H9 (cell line): Measurements from ENCODE around the gene ATXN7. TPM values are rescaled to one million over a fixed set of nuclear protein-coding genes. Genes with fewer than 3 reads are reported as not detected.

Experiments used
- DNase-seq: peaks from one replicate; pipeline ENCODE4 v3.0.0-alpha.2; 2017
- H2AFZ ChIP-seq: one replicate; pipeline ENCODE4 v1.6.1; 2013; ENCODE audit warnings: mild to moderate bottlenecking, low read length, control low read depth, moderate library complexity
- H2AK5ac ChIP-seq: 2 replicates; pipeline ENCODE4 v1.6.1; 2013; ENCODE audit warnings: low read length, control low read depth, mixed read lengths; ENCODE audit not compliant: insufficient read length
- H2BK120ac ChIP-seq: one replicate; pipeline ENCODE4 v1.6.1; 2013; ENCODE audit warnings: low read depth, mild to moderate bottlenecking, low read length, control low read depth, inconsistent platforms; ENCODE audit not compliant: poor library complexity, severe bottlenecking
- H2BK12ac ChIP-seq: 2 replicates; pipeline ENCODE4 v1.6.1; 2013; ENCODE audit warnings: low read length, control low read depth, mixed read lengths, low read depth; ENCODE audit not compliant: insufficient read length
- H2BK15ac ChIP-seq: 2 replicates; pipeline ENCODE4 v1.6.1; 2013; ENCODE audit warnings: low read depth, low read length, control low read depth
- H2BK20ac ChIP-seq: one replicate; pipeline ENCODE4 v1.6.1; 2013; ENCODE audit warnings: low read depth, mild to moderate bottlenecking, low read length, control low read depth, inconsistent platforms; ENCODE audit not compliant: poor library complexity, severe bottlenecking
- H2BK5ac ChIP-seq: 2 replicates; pipeline ENCODE4 v1.6.1; 2013; ENCODE audit warnings: low read length, control low read depth, mixed read lengths; ENCODE audit not compliant: insufficient read length
- H3K14ac ChIP-seq: 2 replicates; pipeline ENCODE4 v1.6.1; 2013; ENCODE audit warnings: low read length, control low read depth; ENCODE audit not compliant: insufficient read depth
- H3K18ac ChIP-seq: 2 replicates; pipeline ENCODE4 v1.6.1; 2013; ENCODE audit warnings: low read depth, mild to moderate bottlenecking, mixed read lengths, low read length, control low read depth; ENCODE audit not compliant: insufficient read length
- H3K23ac ChIP-seq: 2 replicates; pipeline ENCODE4 v1.6.1; 2013; ENCODE audit warnings: low read length, control low read depth, mixed read lengths, low read depth; ENCODE audit not compliant: insufficient read length
- H3K23me2 ChIP-seq: 2 replicates; pipeline ENCODE4 v1.6.1; 2013; ENCODE audit warnings: low read depth, mild to moderate bottlenecking, mixed read lengths, low read length, control low read depth; ENCODE audit not compliant: insufficient read length, poor library complexity, severe bottlenecking
- H3K27ac ChIP-seq: 2 replicates; pipeline ENCODE4 v1.5.1; 2013; ENCODE audit warnings: low read length, control low read depth, mixed read lengths, low read depth; ENCODE audit not compliant: insufficient read length
- H3K27me3 ChIP-seq: 2 replicates; pipeline ENCODE4 v1.6.1; 2013; ENCODE audit warnings: low read length, control low read depth, inconsistent platforms; ENCODE audit not compliant: insufficient read depth
- H3K4ac ChIP-seq: 2 replicates; pipeline ENCODE4 v1.6.1; 2013; ENCODE audit warnings: low read depth, mild to moderate bottlenecking, control low read depth, inconsistent platforms, low read length, moderate library complexity
- H3K4me1 ChIP-seq: 2 replicates; pipeline ENCODE4 v1.6.1; 2013; ENCODE audit warnings: low read length, control low read depth, inconsistent platforms; ENCODE audit not compliant: insufficient read depth
- H3K4me2 ChIP-seq: 2 replicates; pipeline ENCODE4 v1.6.1; 2013; ENCODE audit warnings: low read length, control low read depth, mixed read lengths; ENCODE audit not compliant: insufficient read length, insufficient read depth
- H3K56ac ChIP-seq: 2 replicates; pipeline ENCODE4 v1.6.1; 2013; ENCODE audit warnings: low read depth, mild to moderate bottlenecking, mixed read lengths, low read length, control low read depth; ENCODE audit not compliant: insufficient read length
- H3K79me1 ChIP-seq: 2 replicates; pipeline ENCODE4 v1.6.1; 2013; ENCODE audit warnings: low read depth, mild to moderate bottlenecking, moderate library complexity, low read length, control low read depth, inconsistent platforms; ENCODE audit not compliant: insufficient read depth, poor library complexity, severe bottlenecking
- H3K79me2 ChIP-seq: 2 replicates; pipeline ENCODE4 v1.6.1; 2013; ENCODE audit warnings: low read length, control low read depth, inconsistent platforms; ENCODE audit not compliant: insufficient read depth
- H3K9ac ChIP-seq: 2 replicates; pipeline ENCODE4 v1.6.1; 2013; ENCODE audit warnings: low read length, control low read depth, mixed read lengths; ENCODE audit not compliant: insufficient read length; ENCODE audit errors: extremely low read depth
- H3K9me3 ChIP-seq: one replicate; pipeline ENCODE4 v1.6.1; 2013; ENCODE audit warnings: low read depth, low read length, inconsistent platforms; ENCODE audit not compliant: control insufficient read depth
- H3T11ph ChIP-seq: one replicate; pipeline ENCODE4 v1.6.1; 2013; ENCODE audit warnings: mild to moderate bottlenecking, low read length, control low read depth, inconsistent platforms
- H4K20me1 ChIP-seq: one replicate; pipeline ENCODE4 v1.6.1; 2013; ENCODE audit not compliant: control insufficient read depth, insufficient read length, insufficient read depth
- H4K5ac ChIP-seq: 2 replicates; pipeline ENCODE4 v1.6.1; 2013; ENCODE audit warnings: low read depth, mild to moderate bottlenecking, mixed read lengths, low read length, control low read depth; ENCODE audit not compliant: insufficient read length
- H4K8ac ChIP-seq: replicated peaks from 2 replicates; pipeline ENCODE4 v1.6.1; 2013; ENCODE audit warnings: low read length, control low read depth, mixed read lengths, low read depth; ENCODE audit not compliant: insufficient read length
- H4K91ac ChIP-seq: 2 replicates; pipeline ENCODE4 v1.6.1; 2013; ENCODE audit warnings: low read depth, mild to moderate bottlenecking, moderate library complexity, mixed read lengths, low read length, control low read depth; ENCODE audit not compliant: insufficient read length
- H3K27ac Mint-ChIP-seq, 3 experiments: 2 replicates in 2 of 3; 3 replicates in 1 of 3; pipeline ENCODE4 v1.8.0; 2020 to 2021; ENCODE audit warnings: mixed read lengths in 3 of 3, mild to moderate bottlenecking in 1 of 3, moderate library complexity in 1 of 3
- H3K27me3 Mint-ChIP-seq: 2 replicates; pipeline ENCODE4 v1.8.0; 2021; ENCODE audit warnings: low read depth, mild to moderate bottlenecking, moderate library complexity, mixed read lengths
- H3K36me3 Mint-ChIP-seq, 3 experiments: 2 replicates in 2 of 3; 3 replicates in 1 of 3; pipeline ENCODE4 v1.8.0; 2020 to 2021; ENCODE audit warnings: low read depth in 3 of 3, mixed read lengths in 3 of 3; ENCODE audit not compliant: insufficient read depth in 1 of 3
- H3K4me1 Mint-ChIP-seq, 2 experiments: 2 replicates each; pipeline ENCODE4 v1.8.0; 2020; ENCODE audit warnings: mixed read lengths in 2 of 2
- H3K4me3 Mint-ChIP-seq, 2 experiments: 2 replicates in 1 of 2; 3 replicates in 1 of 2; pipeline ENCODE4 v1.8.0; 2020 to 2021; ENCODE audit warnings: mild to moderate bottlenecking in 2 of 2, mixed read lengths in 2 of 2, moderate library complexity in 1 of 2
- H3K9me3 Mint-ChIP-seq, 2 experiments: 2 replicates in 1 of 2; 3 replicates in 1 of 2; pipeline ENCODE4 v1.8.0; 2020; ENCODE audit warnings: mild to moderate bottlenecking in 2 of 2, mixed read lengths in 2 of 2, moderate library complexity in 1 of 2
- CTCF ChIP-seq: fragments of 200-600 bp; sonication (generic); conservative IDR thresholded peaks from 3 replicates; pipeline ENCODE4 v1.8.0; 2021; ENCODE audit warnings: antibody characterized with exemption, mild to moderate bottlenecking
- WGBS: extraction: QIAGEN DNeasy Blood & Tissue Kit; methylation state at CpG from one replicate; pipeline ENCODE4 v1.1.7; 2013; ENCODE audit warnings: missing lambda C conversion rate, low lambda C conversion rate, mixed read lengths; ENCODE audit not compliant: insufficient read length; ENCODE audit errors: extremely low coverage; 5-methylcytosine and 5-hydroxymethylcytosine counted together
- total RNA-seq: library from RNA; stranded (reverse); gene quantifications from 2 replicates; pipeline ENCODE4 v1.2.1, GENCODE V29; 2021

ATXN7 gene
- total RNA-seq, 1 experiment from 2014 or later: 21.5 TPM

GRCh38 chr3:63988943-63989342 is 125.3 kb downstream of the ATXN7 start:
- no peak for DNase-seq
- no peak overlapping the region for H3K4me3 Mint-ChIP-seq
- Histone ChIP-seq H2BK120ac (no peak overlapping the region), H3K23ac (no peak overlapping the region), H3K9me3 (no peaks in the 10 kb centered on the region), H3K27me3 (no peaks in the 10 kb centered on the region), H3K4ac (no peak overlapping the region), H3K79me2 (no peaks in the 10 kb centered on the region), H3K23me2 (no peaks in the 10 kb centered on the region), H3K4me1 (peaks cover 2% of the 10 kb centered on the region; the same call in 1 of the 2 replicates), H3K27ac (no peak overlapping the region), H3T11ph (no peak overlapping the region), H3K14ac (no peak overlapping the region), H4K5ac (no peak overlapping the region), H2BK20ac (no peak overlapping the region), H4K8ac (no peak overlapping the region), H3K56ac (no peak overlapping the region), H2BK5ac (no peak overlapping the region), H4K91ac (no peak overlapping the region), H3K9ac (no peak overlapping the region), H2AK5ac (no peak overlapping the region), H4K20me1 (no peaks in the 10 kb centered on the region), H3K79me1 (no peaks in the 10 kb centered on the region), H3K4me2 (no peak overlapping the region), H2BK12ac (no peak overlapping the region), H3K18ac (no peak overlapping the region), H2AFZ (no peak overlapping the region), H2BK15ac (no peak overlapping the region)
- no peak overlapping the region for H3K27ac Mint-ChIP-seq
- H3K4me1 Mint-ChIP-seq: peaks cover 6 to 8% of the 10 kb centered on the region in 2 experiments; a peak in 2 of 4 replicates
- H3K9me3 Mint-ChIP-seq: no peaks in the 10 kb centered on the region
- WGBS: no CpG with 5 or more reads among the region's 4 CpGs
- H3K27me3 Mint-ChIP-seq: no peaks in the 10 kb centered on the region
- no peak for TF ChIP-seq CTCF
- H3K36me3 Mint-ChIP-seq: peaks cover 0 to 40% (median 27%) of the 10 kb centered on the region in 3 experiments; a peak in 6 of 7 replicates
